CD14-positive monocyte (primary cell): Measurements from ENCODE around the gene CENATAC. TPM values are rescaled to one million over a fixed set of nuclear protein-coding genes. Genes with fewer than 3 reads are reported as not detected.

Experiments used
- DNase-seq, 3 donors: peaks; one replicate each; pipeline ENCODE4 v3.0.0-alpha.2; 2011 to 2022
- H2AFZ ChIP-seq: 2 replicates; pipeline ENCODE4 v1.6.0; 2012; ENCODE audit warnings: mild to moderate bottlenecking, low read depth, low read length, inconsistent platforms; ENCODE audit not compliant: insufficient read depth, poor library complexity, severe bottlenecking
- H3K27ac ChIP-seq, 2 donors: 1 replicate in 1 of 2; 2 replicates in 1 of 2; pipeline ENCODE4 v1.5.1; 2012 to 2013; ENCODE audit warnings: low read length in 2 of 2, control low read depth in 1 of 2, inconsistent platforms in 1 of 2, low read depth in 1 of 2, mild to moderate bottlenecking in 1 of 2
- H3K27me3 ChIP-seq, 2 donors: one replicate each; pipeline versions ENCODE4 v1.6.0 to v1.6.1; 2011 to 2013; ENCODE audit warnings: low read length in 2 of 2; ENCODE audit not compliant: control insufficient read depth in 2 of 2, insufficient read depth in 2 of 2
- H3K36me3 ChIP-seq, 2 donors: replicated peaks in 1 of 2; 1 replicate in 1 of 2; 2 replicates in 1 of 2; pipeline versions ENCODE4 v1.5.1 to v1.6.1; 2012 to 2013; ENCODE audit warnings: low read length in 2 of 2, control low read depth in 1 of 2, inconsistent platforms in 1 of 2, mild to moderate bottlenecking in 1 of 2; ENCODE audit not compliant: insufficient read depth in 2 of 2, control insufficient read depth in 1 of 2
- H3K4me1 ChIP-seq, 2 donors: 1 replicate in 1 of 2; 2 replicates in 1 of 2; pipeline versions ENCODE4 v1.5.1 to v1.6.1; 2012 to 2013; ENCODE audit warnings: low read length in 2 of 2, control low read depth in 1 of 2, inconsistent platforms in 1 of 2, mild to moderate bottlenecking in 1 of 2, moderate library complexity in 1 of 2; ENCODE audit not compliant: insufficient read depth in 2 of 2, control insufficient read depth in 1 of 2
- H3K4me2 ChIP-seq: replicated peaks from 2 replicates; pipeline ENCODE3; 2012; ENCODE audit warnings: low read length, moderate library complexity, mild to moderate bottlenecking; ENCODE audit not compliant: poor library complexity, severe bottlenecking; ENCODE audit errors: extremely low read depth
- H3K4me3 ChIP-seq, 3 experiments: fragments of 200-600 bp in 1 of 3; sonication (generic) in 1 of 3; replicated peaks in 1 of 3; 1 replicate in 2 of 3; 2 replicates in 1 of 3; pipeline ENCODE4 v1.5.1; 2011 to 2013; ENCODE audit warnings: low read length in 3 of 3, mild to moderate bottlenecking in 3 of 3, control low read depth in 2 of 3, low read depth in 2 of 3, inconsistent platforms in 1 of 3, moderate library complexity in 1 of 3
- H3K79me2 ChIP-seq: 2 replicates; pipeline ENCODE4 v1.6.0; 2012; ENCODE audit warnings: mild to moderate bottlenecking, control low read depth, inconsistent platforms, low read length, moderate library complexity; ENCODE audit not compliant: insufficient read depth
- H3K9ac ChIP-seq: 2 replicates; pipeline ENCODE4 v1.6.0; 2017; ENCODE audit warnings: low read length, mild to moderate bottlenecking; ENCODE audit not compliant: insufficient read depth, poor library complexity, severe bottlenecking
- H3K9me3 ChIP-seq, 2 donors: replicated peaks in 1 of 2; 1 replicate in 1 of 2; 2 replicates in 1 of 2; pipeline versions ENCODE4 v1.5.1 to v1.6.1; 2012 to 2013; ENCODE audit warnings: low read length in 2 of 2, control low read depth in 1 of 2; ENCODE audit not compliant: control insufficient read depth in 1 of 2, insufficient read depth in 1 of 2
- H4K20me1 ChIP-seq: 2 replicates; pipeline ENCODE4 v1.6.0; 2012; ENCODE audit warnings: mild to moderate bottlenecking, low read length, control low read depth, moderate library complexity; ENCODE audit not compliant: insufficient read depth
- H3K27ac Mint-ChIP-seq, 7 donors: one replicate each; pipeline ENCODE4 v1.8.0; 2020; ENCODE audit warnings: mild to moderate bottlenecking in 7 of 7, mixed read lengths in 7 of 7, moderate library complexity in 6 of 7, inconsistent platforms in 2 of 7
- H3K27me3 Mint-ChIP-seq, 3 donors: one replicate each; pipeline ENCODE4 v1.8.0; 2021 to 2022; ENCODE audit warnings: low read depth in 3 of 3, mild to moderate bottlenecking in 3 of 3, mixed read lengths in 3 of 3, moderate library complexity in 3 of 3, inconsistent platforms in 1 of 3
- H3K36me3 Mint-ChIP-seq, 2 donors: one replicate each; pipeline ENCODE4 v1.8.0; 2020; ENCODE audit warnings: mixed read lengths in 2 of 2, inconsistent platforms in 1 of 2, mild to moderate bottlenecking in 1 of 2
- H3K4me1 Mint-ChIP-seq: one replicate; pipeline ENCODE4 v1.8.0; 2020; ENCODE audit warnings: mild to moderate bottlenecking, mixed read lengths
- H3K4me3 Mint-ChIP-seq, 2 donors: one replicate each; pipeline ENCODE4 v1.8.0; 2020; ENCODE audit warnings: mild to moderate bottlenecking in 2 of 2, mixed read lengths in 2 of 2, moderate library complexity in 1 of 2
- H3K9me3 Mint-ChIP-seq, 7 donors: one replicate each; pipeline ENCODE4 v1.8.0; 2020 to 2022; ENCODE audit warnings: mixed read lengths in 7 of 7, mild to moderate bottlenecking in 6 of 7, moderate library complexity in 6 of 7, inconsistent platforms in 2 of 7
- CTCF ChIP-seq: fragments of 200-600 bp; IDR thresholded peaks from one replicate; pipeline ENCODE4 v1.8.0; 2022; ENCODE audit warnings: antibody characterized with exemption, mild to moderate bottlenecking
- WGBS: methylation state at CpG from one replicate; pipeline ENCODE4 v1.1.5; 2013; ENCODE audit warnings: missing lambda C conversion rate; ENCODE audit not compliant: insufficient coverage; 5-methylcytosine and 5-hydroxymethylcytosine counted together
- intact Hi-C, 2 donors: fragments of 100-400 bp; cut with micrococcal nuclease; formaldehyde crosslinking; loops; one replicate each; pipeline versions ENCODE4 v1.15.0 to v1.15.1; 2023
- polyA plus RNA-seq, 3 donors: library from polyadenylated mRNA; depleted of rRNA in 1 of 3; unstranded in 2 of 3; stranded (reverse) in 1 of 3; fragments of 300-500 nt in 2 of 3; fragments of >200 nt in 1 of 3; fragmentation: Illumina TruSeq in 2 of 3; gene quantifications; 1 replicate in 2 of 3; 2 replicates in 1 of 3; pipeline ENCODE4 v1.2.3, GENCODE V29; 2012 to 2021
- small RNA-seq: library from RNA; depleted of rRNA; stranded (forward); fragments of <200 nt; gene quantifications from one replicate; pipeline ENCODE3, GENCODE V24; 2012; ENCODE audit warnings: low read depth; ENCODE audit not compliant: insufficient read length

The CENATAC gene
- polyA plus RNA-seq, 3 donors, result 2.7 to 47.8 (median 4.1) TPM

- H3K4me2 ChIP-seq, result no peak overlapping the region
- H3K27me3 Mint-ChIP-seq, result peaks cover 0 to 2% (median 0%) of the 10 kb centered on the region in 3 donors
- H3K36me3 Mint-ChIP-seq, result peaks cover 20 to 31% of the 10 kb centered on the region in 2 donors
- peak in 1 of 3 donors; percentile 27 for DNase-seq
- peaks cover 29 to 37% of the 10 kb centered on the region in 2 donors for H3K4me1 ChIP-seq
- 87% methylated on average over 3 of the region's 4 CpGs for WGBS
- H3K4me3 ChIP-seq, result no peak overlapping the region
- H3K9me3 Mint-ChIP-seq, result peaks cover 0 to 3% (median 0%) of the 10 kb centered on the region in 7 donors
- H3K9me3 ChIP-seq, result no peaks in the 10 kb centered on the region
- H4K20me1 ChIP-seq, result no peaks in the 10 kb centered on the region
- H3K27ac Mint-ChIP-seq, result peak overlapping the region in 3 of 7 donors; percentile 23 to 58 (median 23)
- peaks cover 63% of the 10 kb centered on the region for H3K79me2 ChIP-seq
- peak overlapping the region in 1 of 2 donors; percentile 23 for H3K27ac ChIP-seq
- no peak overlapping the region for H3K4me3 Mint-ChIP-seq
- H3K27me3 ChIP-seq, result no peaks in the 10 kb centered on the region
- H3K4me1 Mint-ChIP-seq, result peaks cover 33% of the 10 kb centered on the region
- H3K9ac ChIP-seq, result no peak overlapping the region
- intact Hi-C loops, result loop anchor here (5.0 kb wide), 2 partner anchors 37 to 48 kb away; partner anchors contain the start of genes DPAGT1 (in 2 of the 2), RPS25 (in 1 of the 2) and TRAPPC4 (in 1 of the 2)
- TF ChIP-seq CTCF, result peak; percentile 51
- H2AFZ ChIP-seq, result no peak overlapping the region
- H3K36me3 ChIP-seq, result peaks cover 4 to 16% of the 10 kb centered on the region in 2 donors
Observed at GRCh38 chr11:119065369-119065768, 67.4 kb downstream of the CENATAC start.

Small RNA genes within 50 kb of the gene (small RNA-seq; reads per million reads assigned to genes)
- gene AP003392.2, result not detected
- gene RF00017, result not detected
- not detected for gene RF00019

Other genes starting within 250 kb of the CENATAC start
- 10 to 100 TPM; 17.8 to 31.9 (median 28.0) TPM for gene DDX6, start 207.0 kb upstream of the CENATAC start, polyA plus RNA-seq
- gene CXCR5, start 114.2 kb upstream of the CENATAC start, polyA plus RNA-seq, result under 1 TPM; 0.08 to 0.31 (median 0.09) TPM
- 1 to 10 TPM in 2 of 3 donors, under 1 TPM in 1; 0.11 to 6.8 (median 1.8) TPM for gene BCL9L, start 72.2 kb upstream of the CENATAC start, polyA plus RNA-seq
- gene UPK2, start 41.8 kb upstream of the CENATAC start, polyA plus RNA-seq, result not detected
- not detected for gene FOXR1, start 26.4 kb upstream of the CENATAC start, polyA plus RNA-seq
- gene RPS25, start 20.2 kb downstream of the CENATAC start, polyA plus RNA-seq, result 1,000 to 10,000 TPM; 1,137 to 1,336 (median 1,264) TPM
- gene TRAPPC4, start 20.6 kb downstream of the CENATAC start, polyA plus RNA-seq, result 10 to 100 TPM; 46.9 to 54.5 (median 50.0) TPM
- 1 to 10 TPM; 5.9 to 8.0 (median 7.2) TPM for gene SLC37A4, start 32.7 kb downstream of the CENATAC start, polyA plus RNA-seq
- 10 to 100 TPM in 1 of 3 donors, 1 to 10 TPM in 2; 8.4 to 34.9 (median 8.6) TPM for gene HYOU1, start 59.1 kb downstream of the CENATAC start, polyA plus RNA-seq
- 10 to 100 TPM; 28.6 to 56.6 (median 43.3) TPM for gene VPS11, start 69.7 kb downstream of the CENATAC start, polyA plus RNA-seq
- 10 to 100 TPM; 21.1 to 26.4 (median 25.2) TPM for gene HMBS, start 86.7 kb downstream of the CENATAC start, polyA plus RNA-seq
- gene DPAGT1, start 103.7 kb downstream of the CENATAC start, polyA plus RNA-seq, result 10 to 100 TPM; 37.0 to 54.2 (median 39.7) TPM
- gene C2CD2L, start 109.2 kb downstream of the CENATAC start, polyA plus RNA-seq, result 10 to 100 TPM in 1 of 3 donors, 1 to 10 TPM in 2; 3.8 to 60.2 (median 6.4) TPM
- gene HINFP, start 123.4 kb downstream of the CENATAC start, polyA plus RNA-seq, result 10 to 100 TPM in 1 of 3 donors, 1 to 10 TPM in 2; 8.0 to 43.0 (median 8.6) TPM
- under 1 TPM in 1 of 3 donors, not detected in 2; 0.04 TPM for gene ABCG4, start 150.9 kb downstream of the CENATAC start, polyA plus RNA-seq
- gene NLRX1, start 170.6 kb downstream of the CENATAC start, polyA plus RNA-seq, result 10 to 100 TPM; 13.7 to 15.5 (median 14.2) TPM
- gene NHERF4, start 187.3 kb downstream of the CENATAC start, polyA plus RNA-seq, result under 1 TPM in 2 of 3 donors, not detected in 1; 0.09 to 0.47 TPM
- gene CBL, start 208.2 kb downstream of the CENATAC start, polyA plus RNA-seq, result 10 to 100 TPM in 2 of 3 donors, 1 to 10 TPM in 1; 7.6 to 24.0 (median 23.1) TPM